Central memory CD8-positive, alpha-beta T cell (primary cell): Measurements from ENCODE around the gene ENTREP1.

Source experiments
- ATAC-seq: fragments of 150-1000 bp; cut with Tn5 transposase; replicated peaks from 2 replicates; pipeline ENCODE4 v1.10.0; 2022; ENCODE audit warnings: mild to moderate bottlenecking, moderate FRiP score, moderate number of reproducible peaks; ENCODE audit not compliant: poor library complexity, severe bottlenecking; ENCODE audit errors: extremely low read depth
- DNase-seq, 2 donors: peaks; one replicate each; pipeline ENCODE4 v3.0.0; 2021; ENCODE audit warnings: low spot score in 2 of 2
- H3K27ac Mint-ChIP-seq: one replicate; pipeline ENCODE4 v1.8.0; 2022; ENCODE audit warnings: low read depth, mild to moderate bottlenecking, moderate library complexity, mixed read lengths
- H3K27me3 Mint-ChIP-seq: one replicate; pipeline ENCODE4 v1.8.0; 2022; ENCODE audit warnings: mixed read lengths
- H3K36me3 Mint-ChIP-seq: one replicate; pipeline ENCODE4 v1.8.0; 2022; ENCODE audit warnings: mild to moderate bottlenecking, moderate library complexity, mixed read lengths; ENCODE audit not compliant: insufficient read depth
- H3K4me1 Mint-ChIP-seq: one replicate; pipeline ENCODE4 v1.8.0; 2022; ENCODE audit warnings: mixed read lengths
- H3K4me3 Mint-ChIP-seq: one replicate; pipeline ENCODE4 v1.8.0; 2022; ENCODE audit warnings: mild to moderate bottlenecking, moderate library complexity, mixed read lengths
- H3K9me3 Mint-ChIP-seq: one replicate; pipeline ENCODE4 v1.8.0; 2022; ENCODE audit warnings: mixed read lengths

The ENTREP1 gene

GRCh38 chr9:69330580-69330979 is 5.6 kb downstream of the ENTREP1 start:
- no peak for DNase-seq
- no peak for ATAC-seq
- Mint-ChIP-seq H3K4me3 (no peak overlapping the region), H3K4me1 (no peaks in the 10 kb centered on the region), H3K27ac (no peak overlapping the region), H3K36me3 (no peaks in the 10 kb centered on the region), H3K9me3 (no peaks in the 10 kb centered on the region), H3K27me3 (peaks cover 44% of the 10 kb centered on the region)

- ATAC-seq (no peak), DNase-seq (no peak)
- Mint-ChIP-seq H3K27me3 (peaks cover 37% of the 10 kb centered on the region), H3K9me3 (no peaks in the 10 kb centered on the region), H3K4me3 (no peak overlapping the region), H3K36me3 (no peaks in the 10 kb centered on the region), H3K27ac (no peak overlapping the region), H3K4me1 (no peaks in the 10 kb centered on the region)
These were observed 6.4 kb downstream of the ENTREP1 start for GRCh38 chr9:69331444-69331843.

GRCh38 chr9:69332067-69332685 is 7.2 kb downstream of the ENTREP1 start:
- ATAC-seq: no peak
- no peaks in the 10 kb centered on the region for H3K9me3 Mint-ChIP-seq
- H3K4me1 Mint-ChIP-seq: no peaks in the 10 kb centered on the region
- H3K4me3 Mint-ChIP-seq: no peak overlapping the region
- DNase-seq: no peak
- peaks cover 34% of the 10 kb centered on the region for H3K27me3 Mint-ChIP-seq
- no peaks in the 10 kb centered on the region for H3K36me3 Mint-ChIP-seq
- no peak overlapping the region for H3K27ac Mint-ChIP-seq

GRCh38 chr9:69333716-69334115 is 8.7 kb downstream of the ENTREP1 start:
- peaks cover 25% of the 10 kb centered on the region for H3K27me3 Mint-ChIP-seq
- DNase-seq (no peak), ATAC-seq (no peak)
- H3K27ac Mint-ChIP-seq: no peak overlapping the region
- no peaks in the 10 kb centered on the region for H3K36me3 Mint-ChIP-seq
- no peak overlapping the region for H3K4me3 Mint-ChIP-seq
- no peaks in the 10 kb centered on the region for H3K4me1 Mint-ChIP-seq
- no peaks in the 10 kb centered on the region for H3K9me3 Mint-ChIP-seq

- Mint-ChIP-seq H3K4me3 (no peak overlapping the region), H3K4me1 (no peaks in the 10 kb centered on the region), H3K27me3 (peaks cover 25% of the 10 kb centered on the region), H3K9me3 (no peaks in the 10 kb centered on the region), H3K36me3 (no peaks in the 10 kb centered on the region), H3K27ac (no peak overlapping the region)
- ATAC-seq (no peak), DNase-seq (no peak)
These were observed 9.3 kb downstream of the ENTREP1 start for GRCh38 chr9:69334317-69334716.

- peaks cover 47% of the 10 kb centered on the region for H3K27me3 Mint-ChIP-seq
- DNase-seq: no peak
- H3K4me3 Mint-ChIP-seq: no peak overlapping the region
- no peaks in the 10 kb centered on the region for H3K9me3 Mint-ChIP-seq
- ATAC-seq: no peak
- H3K36me3 Mint-ChIP-seq: no peaks in the 10 kb centered on the region
- H3K4me1 Mint-ChIP-seq: no peaks in the 10 kb centered on the region
- no peak overlapping the region for H3K27ac Mint-ChIP-seq
These were observed 14.6 kb downstream of the ENTREP1 start for GRCh38 chr9:69339620-69340019.

- no peak overlapping the region for H3K27ac Mint-ChIP-seq
- no peak for DNase-seq
- H3K4me1 Mint-ChIP-seq: no peaks in the 10 kb centered on the region
- H3K4me3 Mint-ChIP-seq: no peak overlapping the region
- H3K27me3 Mint-ChIP-seq: peaks cover 38% of the 10 kb centered on the region
- no peaks in the 10 kb centered on the region for H3K9me3 Mint-ChIP-seq
- H3K36me3 Mint-ChIP-seq: no peaks in the 10 kb centered on the region
- no peak for ATAC-seq
These were observed 15.6 kb downstream of the ENTREP1 start for GRCh38 chr9:69340631-69341030.

- no peak overlapping the region for H3K27ac Mint-ChIP-seq
- no peaks in the 10 kb centered on the region for H3K36me3 Mint-ChIP-seq
- no peaks in the 10 kb centered on the region for H3K4me1 Mint-ChIP-seq
- peaks cover 48% of the 10 kb centered on the region for H3K27me3 Mint-ChIP-seq
- ATAC-seq (no peak), DNase-seq (no peak)
- no peaks in the 10 kb centered on the region for H3K9me3 Mint-ChIP-seq
- H3K4me3 Mint-ChIP-seq: no peak overlapping the region
These were observed 17.8 kb downstream of the ENTREP1 start for GRCh38 chr9:69342769-69343168.

GRCh38 chr9:69344459-69344858 is 19.4 kb downstream of the ENTREP1 start:
- no peaks in the 10 kb centered on the region for H3K36me3 Mint-ChIP-seq
- no peak overlapping the region for H3K27ac Mint-ChIP-seq
- peaks cover 48% of the 10 kb centered on the region for H3K27me3 Mint-ChIP-seq
- H3K4me1 Mint-ChIP-seq: no peaks in the 10 kb centered on the region
- no peak overlapping the region for H3K4me3 Mint-ChIP-seq
- ATAC-seq (no peak), DNase-seq (no peak)
- H3K9me3 Mint-ChIP-seq: no peaks in the 10 kb centered on the region

- Mint-ChIP-seq H3K9me3 (no peaks in the 10 kb centered on the region), H3K27me3 (peaks cover 32% of the 10 kb centered on the region), H3K27ac (no peak overlapping the region), H3K36me3 (no peaks in the 10 kb centered on the region), H3K4me1 (no peaks in the 10 kb centered on the region), H3K4me3 (no peak overlapping the region)
- DNase-seq: no peak
- no peak for ATAC-seq
These were observed 21.8 kb downstream of the ENTREP1 start for GRCh38 chr9:69346596-69347390.

GRCh38 chr9:69347607-69348006 is 22.6 kb downstream of the ENTREP1 start:
- no peaks in the 10 kb centered on the region for H3K36me3 Mint-ChIP-seq
- H3K27me3 Mint-ChIP-seq: peaks cover 32% of the 10 kb centered on the region
- DNase-seq (no peak), ATAC-seq (no peak)
- no peak overlapping the region for H3K27ac Mint-ChIP-seq
- H3K4me1 Mint-ChIP-seq: no peaks in the 10 kb centered on the region
- H3K4me3 Mint-ChIP-seq: no peak overlapping the region
- no peaks in the 10 kb centered on the region for H3K9me3 Mint-ChIP-seq

GRCh38 chr9:69351227-69351626 is 26.2 kb downstream of the ENTREP1 start:
- no peak overlapping the region for H3K27ac Mint-ChIP-seq
- no peaks in the 10 kb centered on the region for H3K4me1 Mint-ChIP-seq
- DNase-seq (no peak), ATAC-seq (no peak)
- H3K9me3 Mint-ChIP-seq: no peaks in the 10 kb centered on the region
- H3K27me3 Mint-ChIP-seq: peaks cover 23% of the 10 kb centered on the region
- no peak overlapping the region for H3K4me3 Mint-ChIP-seq
- no peaks in the 10 kb centered on the region for H3K36me3 Mint-ChIP-seq

- no peak overlapping the region for H3K27ac Mint-ChIP-seq
- no peak for ATAC-seq
- H3K4me1 Mint-ChIP-seq: no peaks in the 10 kb centered on the region
- DNase-seq: no peak
- peaks cover 19% of the 10 kb centered on the region for H3K27me3 Mint-ChIP-seq
- no peaks in the 10 kb centered on the region for H3K9me3 Mint-ChIP-seq
- H3K4me3 Mint-ChIP-seq: no peak overlapping the region
- H3K36me3 Mint-ChIP-seq: no peaks in the 10 kb centered on the region
These were observed 30.2 kb downstream of the ENTREP1 start for GRCh38 chr9:69355232-69355631.
